Liver (tissue), 9 donors: ENCODE data around the gene MRTFB. TPM values are rescaled to one million over a fixed set of nuclear protein-coding genes. Genes with fewer than 3 reads are reported as not detected.

Experiments
- DNase-seq: peaks from one replicate; pipeline ENCODE4 v3.0.0-alpha.2; 2017; ENCODE audit warnings: low spot score
- H3K27ac ChIP-seq, 2 donors: one replicate each; pipeline ENCODE4 v1.7.0; 2013; ENCODE audit warnings: inconsistent platforms in 2 of 2, low read length in 2 of 2, control low read depth in 1 of 2, low read depth in 1 of 2, mild to moderate bottlenecking in 1 of 2
- H3K27me3 ChIP-seq, 4 donors: one replicate each; pipeline versions ENCODE4 v1.6.1 to v1.7.0; 2013; ENCODE audit warnings: low read length in 3 of 4, inconsistent platforms in 1 of 4, mild to moderate bottlenecking in 1 of 4, moderate library complexity in 1 of 4; ENCODE audit not compliant: control insufficient read depth in 4 of 4, insufficient read depth in 4 of 4
- H3K36me3 ChIP-seq, 4 donors: one replicate each; pipeline versions ENCODE4 v1.6.1 to v1.7.0; 2013; ENCODE audit warnings: low read length in 3 of 4, mild to moderate bottlenecking in 3 of 4, low read depth in 1 of 4, moderate library complexity in 1 of 4; ENCODE audit not compliant: control insufficient read depth in 4 of 4, insufficient read depth in 3 of 4
- H3K4me1 ChIP-seq, 4 donors: one replicate each; pipeline versions ENCODE4 v1.6.1 to v1.7.0; 2013; ENCODE audit warnings: low read length in 3 of 4, mild to moderate bottlenecking in 3 of 4, moderate library complexity in 1 of 4; ENCODE audit not compliant: control insufficient read depth in 4 of 4, insufficient read depth in 4 of 4
- H3K4me3 ChIP-seq, 3 donors: one replicate each; pipeline versions ENCODE4 v1.6.1 to v1.7.0; 2013; ENCODE audit warnings: low read length in 3 of 3, control low read depth in 1 of 3, low read depth in 1 of 3, mild to moderate bottlenecking in 1 of 3
- H3K9ac ChIP-seq, 2 donors: one replicate each; pipeline ENCODE4 v1.7.0; 2013; ENCODE audit warnings: low read length in 2 of 2, mild to moderate bottlenecking in 2 of 2, moderate library complexity in 2 of 2, control low read depth in 1 of 2, low read depth in 1 of 2
- H3K9me3 ChIP-seq, 4 donors: one replicate each; pipeline versions ENCODE4 v1.6.1 to v1.7.0; 2013; ENCODE audit warnings: low read length in 3 of 4; ENCODE audit not compliant: control insufficient read depth in 4 of 4
- CTCF ChIP-seq: fragments of 150-350 bp; IDR thresholded peaks from 2 replicates; pipeline ENCODE4 v1.5.1; 2017; ENCODE audit warnings: improper control_type of control experiment, low read depth, low read length; ENCODE audit not compliant: missing input control
- EGR1 ChIP-seq, 2 donors: IDR thresholded peaks; 2 replicates each; pipeline ENCODE4 v1.6.1; 2016 to 2018; ENCODE audit warnings: antibody characterized with exemption in 2 of 2, low read depth in 2 of 2
- FOXA1 ChIP-seq: IDR thresholded peaks from 2 replicates; pipeline ENCODE4 v1.6.1; 2016; ENCODE audit warnings: antibody characterized with exemption
- FOXA2 ChIP-seq: IDR thresholded peaks from 2 replicates; pipeline ENCODE4 v1.6.1; 2016; ENCODE audit warnings: antibody characterized with exemption
- GABPA ChIP-seq, 2 donors: IDR thresholded peaks in 1 of 2; conservative IDR thresholded peaks in 1 of 2; 2 replicates each; pipeline ENCODE4 v1.6.1; 2016; ENCODE audit warnings: antibody characterized with exemption in 2 of 2, mild to moderate bottlenecking in 1 of 2, moderate library complexity in 1 of 2
- HNF4A ChIP-seq, 2 donors: conservative IDR thresholded peaks; 2 replicates each; pipeline ENCODE4 v1.6.1; 2016; ENCODE audit warnings: antibody characterized with exemption in 2 of 2, mild to moderate bottlenecking in 2 of 2
- JUND ChIP-seq, 2 donors: IDR thresholded peaks; 2 replicates each; pipeline ENCODE4 v1.6.1; 2016; ENCODE audit warnings: antibody characterized with exemption in 2 of 2
- MAX ChIP-seq: IDR thresholded peaks from 2 replicates; pipeline ENCODE4 v1.6.1; 2016; ENCODE audit warnings: antibody characterized with exemption
- NR2F2 ChIP-seq: IDR thresholded peaks from 2 replicates; pipeline ENCODE4 v1.6.1; 2016; ENCODE audit warnings: antibody characterized with exemption
- RAD21 ChIP-seq, 2 donors: IDR thresholded peaks; 2 replicates each; pipeline ENCODE4 v1.6.1; 2016; ENCODE audit warnings: antibody characterized with exemption in 2 of 2, mild to moderate bottlenecking in 2 of 2
- REST ChIP-seq: IDR thresholded peaks from 2 replicates; pipeline ENCODE4 v1.6.1; 2016; ENCODE audit warnings: antibody characterized with exemption, mild to moderate bottlenecking
- RXRA ChIP-seq, 2 donors: IDR thresholded peaks; 2 replicates each; pipeline ENCODE4 v1.6.1; 2017 to 2018; ENCODE audit warnings: antibody characterized with exemption in 2 of 2, mild to moderate bottlenecking in 1 of 2
- SP1 ChIP-seq: IDR thresholded peaks from 2 replicates; pipeline ENCODE4 v1.6.1; 2018; ENCODE audit warnings: antibody characterized with exemption, mild to moderate bottlenecking
- TAF1 ChIP-seq: conservative IDR thresholded peaks from 2 replicates; pipeline ENCODE4 v1.6.1; 2016; ENCODE audit warnings: antibody characterized with exemption, mild to moderate bottlenecking
- YY1 ChIP-seq: IDR thresholded peaks from 2 replicates; pipeline ENCODE4 v1.6.1; 2016; ENCODE audit warnings: antibody characterized with exemption, mild to moderate bottlenecking
- ZBTB33 ChIP-seq: IDR thresholded peaks from 2 replicates; pipeline ENCODE4 v1.6.1; 2016; ENCODE audit warnings: antibody characterized with exemption
- WGBS: extraction: QIAGEN DNeasy Blood & Tissue Kit; methylation state at CpG from one replicate; pipeline ENCODE4 v1.1.7; 2013; 5-methylcytosine and 5-hydroxymethylcytosine counted together
- polyA plus RNA-seq, 2 donors: library from polyadenylated mRNA; stranded (reverse) in 1 of 2; unstranded in 1 of 2; fragments of 200-250 nt in 1 of 2; fragments of >200 nt in 1 of 2; fragmentation: Nextera tagmentation in 1 of 2; extraction: Ambion mirVana in 1 of 2; gene quantifications; one replicate each; pipeline versions ENCODE4 v1.2.1 to v1.2.3, GENCODE V29; 2013 to 2015
- total RNA-seq, 2 donors: library from RNA; depleted of rRNA; stranded (reverse); fragments of >200 nt; gene quantifications; one replicate each; pipeline ENCODE4 v1.2.3, GENCODE V29; 2014
- donor health status: healthy.
- donor health status: healthy.
- donor health status: healthy.
- donor health status: healthy.
- donor health status: healthy.

Gene MRTFB
- total and polyA plus RNA-seq, 4 donors, result 4.1 to 14.2 (median 5.8) TPM

GRCh38 chr16:14284930-14285512, 213.9 kb downstream of the MRTFB start:
- H3K4me1 ChIP-seq, result peaks cover 0 to 16% (median 10%) of the 10 kb centered on the region in 4 donors
- under 1% methylated on average over 23 of the region's 23 CpGs for WGBS
- H3K27me3 ChIP-seq, result no peaks in the 10 kb centered on the region
- H3K9me3 ChIP-seq, result peaks cover 3 to 7% (median 6%) of the 10 kb centered on the region in 4 donors
- peak overlapping the region; percentile 67 to 70 for H3K27ac ChIP-seq
- TF ChIP-seq CTCF (peak; percentile 19), FOXA1 (no peak), GABPA (IDR thresholded peaks at IDR 0.05 in 1 of 2, conservative IDR thresholded peaks at IDR 0.05 in 1 of 2) (no peak), RXRA (IDR thresholded peaks at IDR 0.05) (no peak), YY1 (peak; percentile 5), EGR1 (IDR thresholded peaks at IDR 0.05; ENCODE audit: low read depth in 2 of 2) (no peak), ZBTB33 (no peak), TAF1 (no peak), RAD21 (IDR thresholded peaks at IDR 0.05) (peak; percentile 66 to 68), NR2F2 (no peak), JUND (IDR thresholded peaks at IDR 0.05) (no peak), MAX (no peak), SP1 (no peak), HNF4A (conservative IDR thresholded peaks at IDR 0.05) (peak in 1 of 2 donors; percentile 17), FOXA2 (no peak), REST (no peak)
- DNase-seq, result no peak
- no peaks in the 10 kb centered on the region for H3K36me3 ChIP-seq
- peak overlapping the region; percentile 66 to 92 (median 86) for H3K4me3 ChIP-seq
- peak overlapping the region; percentile 58 to 74 for H3K9ac ChIP-seq
